ENCODE data around the gene RAB40C.
A peak's percentile ranks its signal among the peaks of the same experiment; 100 is the strongest.

The RAB40C gene, protein sequence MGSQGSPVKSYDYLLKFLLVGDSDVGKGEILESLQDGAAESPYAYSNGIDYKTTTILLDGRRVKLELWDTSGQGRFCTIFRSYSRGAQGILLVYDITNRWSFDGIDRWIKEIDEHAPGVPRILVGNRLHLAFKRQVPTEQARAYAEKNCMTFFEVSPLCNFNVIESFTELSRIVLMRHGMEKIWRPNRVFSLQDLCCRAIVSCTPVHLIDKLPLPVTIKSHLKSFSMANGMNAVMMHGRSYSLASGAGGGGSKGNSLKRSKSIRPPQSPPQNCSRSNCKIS

DNA sequence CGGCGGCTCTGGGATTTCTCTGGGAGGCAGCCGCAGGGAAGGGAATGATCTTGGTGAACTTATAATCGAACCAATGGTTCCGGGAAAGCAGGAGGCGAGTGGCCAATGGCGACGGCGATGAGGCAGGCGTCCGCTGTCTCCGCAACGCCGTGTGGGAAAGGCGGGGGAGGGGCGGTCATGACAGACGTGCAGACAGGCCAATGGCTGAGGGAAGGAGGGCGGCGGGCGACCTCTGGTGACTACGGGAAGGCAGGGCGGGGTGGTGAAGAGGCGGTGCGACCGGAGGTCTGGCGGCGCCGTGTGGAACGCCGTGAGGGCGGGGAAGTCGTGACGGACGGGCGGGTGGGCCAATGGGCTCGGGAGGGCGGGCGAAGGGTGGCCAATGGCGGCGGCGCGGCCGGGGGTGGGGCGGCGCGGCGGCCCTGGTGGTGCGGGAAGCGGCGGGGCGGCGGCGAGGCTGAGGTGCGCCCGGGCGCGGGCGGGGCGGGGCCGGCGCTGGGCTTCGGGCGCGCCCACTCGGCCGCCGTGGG, at the start of gene RAB40C:
Gene RAB40C, plus strand, starts transcription at position 409 of the 530 bp plus-strand sequence. CDS start 226 bp downstream, outside the sequence.
- DNase-seq (ENCODE audit: low read depth) = peak; percentile 93
- H3K4me3 ChIP-seq (ENCODE audit: control insufficient read depth, low read depth, low read length) = peak within 1 kb of the TSS; percentile 83
- TF ChIP-seq, protein P1, sequence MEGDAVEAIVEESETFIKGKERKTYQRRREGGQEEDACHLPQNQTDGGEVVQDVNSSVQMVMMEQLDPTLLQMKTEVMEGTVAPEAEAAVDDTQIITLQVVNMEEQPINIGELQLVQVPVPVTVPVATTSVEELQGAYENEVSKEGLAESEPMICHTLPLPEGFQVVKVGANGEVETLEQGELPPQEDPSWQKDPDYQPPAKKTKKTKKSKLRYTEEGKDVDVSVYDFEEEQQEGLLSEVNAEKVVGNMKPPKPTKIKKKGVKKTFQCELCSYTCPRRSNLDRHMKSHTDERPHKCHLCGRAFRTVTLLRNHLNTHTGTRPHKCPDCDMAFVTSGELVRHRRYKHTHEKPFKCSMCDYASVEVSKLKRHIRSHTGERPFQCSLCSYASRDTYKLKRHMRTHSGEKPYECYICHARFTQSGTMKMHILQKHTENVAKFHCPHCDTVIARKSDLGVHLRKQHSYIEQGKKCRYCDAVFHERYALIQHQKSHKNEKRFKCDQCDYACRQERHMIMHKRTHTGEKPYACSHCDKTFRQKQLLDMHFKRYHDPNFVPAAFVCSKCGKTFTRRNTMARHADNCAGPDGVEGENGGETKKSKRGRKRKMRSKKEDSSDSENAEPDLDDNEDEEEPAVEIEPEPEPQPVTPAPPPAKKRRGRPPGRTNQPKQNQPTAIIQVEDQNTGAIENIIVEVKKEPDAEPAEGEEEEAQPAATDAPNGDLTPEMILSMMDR (IDR thresholded peaks at IDR 0.05; ENCODE audit: control insufficient read depth, insufficient read depth, low read depth, low read length, missing control alignments) = peak; percentile 19

DNA sequence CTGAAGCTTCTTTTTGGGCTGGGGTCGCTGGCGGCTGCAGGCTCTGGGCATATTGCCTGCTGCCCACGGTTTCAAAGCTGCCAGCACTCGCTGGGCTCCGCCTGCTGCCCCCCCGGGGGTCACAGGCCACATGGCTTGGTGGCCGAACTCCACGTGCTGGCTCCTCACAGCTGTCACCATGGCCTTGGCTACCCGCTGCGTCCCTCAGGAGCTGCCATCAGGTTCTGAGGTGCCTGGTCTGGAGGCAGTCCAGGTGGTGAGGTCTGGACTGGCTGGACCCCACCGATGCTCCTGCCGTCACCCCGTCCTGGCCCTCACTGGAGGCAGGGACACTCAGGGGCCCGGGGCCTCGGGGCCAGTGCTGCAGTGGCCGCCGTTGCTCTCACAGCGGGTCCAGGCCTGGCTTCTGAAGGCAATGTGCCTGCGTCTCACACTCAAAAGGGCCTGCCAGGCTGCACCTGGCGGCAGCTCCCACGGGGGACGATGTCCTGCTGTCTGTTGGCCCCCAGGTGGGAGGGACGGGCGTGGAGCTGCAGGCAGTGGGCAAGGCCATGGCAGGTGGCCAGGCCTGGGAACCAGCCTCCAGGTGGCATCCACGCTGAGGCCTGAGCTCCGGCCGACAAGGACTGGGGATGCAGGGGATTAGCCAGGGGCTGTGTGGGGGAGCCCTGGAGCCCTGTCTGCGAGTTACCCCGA, 49.1 kb upstream of the RAB40C start:
- DNase-seq (ENCODE audit: low read depth) = no peak
- H3K4me3 ChIP-seq (ENCODE audit: control insufficient read depth, low read depth, low read length) = no peak overlapping the region
- TF ChIP-seq, protein P1 (IDR thresholded peaks at IDR 0.05; ENCODE audit: control insufficient read depth, insufficient read depth, low read depth, low read length, missing control alignments) = no peak

DNA sequence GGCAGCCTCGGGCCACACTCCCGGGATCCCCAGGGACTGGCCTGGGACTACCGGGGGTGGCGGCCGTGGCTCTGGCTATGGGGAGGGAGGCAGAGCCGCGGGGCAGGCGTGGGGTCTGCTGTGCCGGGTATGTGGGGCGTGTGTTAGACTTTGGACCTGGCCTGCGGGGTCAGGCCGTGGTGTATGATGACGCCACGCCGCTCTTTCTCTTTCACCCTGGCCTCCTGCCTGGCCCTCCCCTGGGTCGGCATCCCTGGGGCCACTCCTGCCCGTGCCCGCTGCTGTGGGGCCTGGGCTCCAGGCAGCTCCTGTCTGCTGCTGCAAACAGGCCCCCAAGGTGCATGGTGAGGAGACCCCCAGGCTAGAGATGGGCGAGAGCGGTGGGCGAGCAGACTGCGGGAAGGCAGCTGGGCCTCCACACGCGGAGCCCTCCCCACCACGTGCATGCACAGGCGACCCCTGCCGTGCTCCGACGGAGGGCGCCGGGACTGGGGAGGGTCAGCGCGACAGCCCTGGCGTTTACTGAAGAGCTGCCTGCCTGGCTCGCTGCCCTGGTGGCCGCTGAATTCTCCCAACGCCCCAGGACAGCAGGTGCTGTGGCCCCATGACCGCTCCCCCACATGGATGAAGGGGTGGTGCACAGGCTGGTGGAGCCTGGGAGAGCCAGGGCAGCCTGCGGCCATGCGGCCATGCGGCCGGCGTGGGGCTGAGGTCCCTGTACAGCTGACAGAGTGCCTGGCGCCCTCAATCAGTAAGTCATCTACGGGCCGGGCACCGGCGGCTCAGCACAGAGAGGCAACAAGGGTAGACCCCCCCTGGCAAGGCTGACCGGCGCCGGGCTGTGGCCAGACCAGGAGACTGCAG, 46.3 kb upstream of the RAB40C start:
- TF ChIP-seq, protein P1 (IDR thresholded peaks at IDR 0.05; ENCODE audit: control insufficient read depth, insufficient read depth, low read depth, low read length, missing control alignments) = no peak
- no peak overlapping the region for H3K4me3 ChIP-seq (ENCODE audit: control insufficient read depth, low read depth, low read length)
- DNase-seq (ENCODE audit: low read depth) = no peak

DNA sequence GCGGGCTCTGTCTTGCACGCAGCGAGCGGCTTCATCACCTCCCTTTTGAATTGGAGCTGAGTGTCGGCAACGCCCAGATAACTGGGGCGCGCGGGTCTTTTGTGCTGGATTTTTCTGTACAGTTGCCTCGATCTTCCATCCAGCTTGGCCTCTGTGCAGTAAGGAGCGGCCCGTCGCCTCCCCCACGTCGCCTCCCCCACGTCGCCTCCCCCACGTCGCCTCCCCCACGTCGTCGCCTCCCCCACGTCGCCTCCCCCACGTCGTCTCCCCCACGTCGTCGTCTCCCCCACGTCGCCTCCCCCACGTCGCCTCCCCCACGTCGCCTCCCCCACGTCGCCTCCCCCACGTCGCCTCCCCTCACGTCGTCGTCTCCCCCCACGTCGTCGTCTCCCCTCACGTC, 45.3 kb upstream of the RAB40C start:
- TF ChIP-seq, protein P1 (IDR thresholded peaks at IDR 0.05; ENCODE audit: control insufficient read depth, insufficient read depth, low read depth, low read length, missing control alignments) = no peak
- H3K4me3 ChIP-seq (ENCODE audit: control insufficient read depth, low read depth, low read length) = no peak overlapping the region

DNA sequence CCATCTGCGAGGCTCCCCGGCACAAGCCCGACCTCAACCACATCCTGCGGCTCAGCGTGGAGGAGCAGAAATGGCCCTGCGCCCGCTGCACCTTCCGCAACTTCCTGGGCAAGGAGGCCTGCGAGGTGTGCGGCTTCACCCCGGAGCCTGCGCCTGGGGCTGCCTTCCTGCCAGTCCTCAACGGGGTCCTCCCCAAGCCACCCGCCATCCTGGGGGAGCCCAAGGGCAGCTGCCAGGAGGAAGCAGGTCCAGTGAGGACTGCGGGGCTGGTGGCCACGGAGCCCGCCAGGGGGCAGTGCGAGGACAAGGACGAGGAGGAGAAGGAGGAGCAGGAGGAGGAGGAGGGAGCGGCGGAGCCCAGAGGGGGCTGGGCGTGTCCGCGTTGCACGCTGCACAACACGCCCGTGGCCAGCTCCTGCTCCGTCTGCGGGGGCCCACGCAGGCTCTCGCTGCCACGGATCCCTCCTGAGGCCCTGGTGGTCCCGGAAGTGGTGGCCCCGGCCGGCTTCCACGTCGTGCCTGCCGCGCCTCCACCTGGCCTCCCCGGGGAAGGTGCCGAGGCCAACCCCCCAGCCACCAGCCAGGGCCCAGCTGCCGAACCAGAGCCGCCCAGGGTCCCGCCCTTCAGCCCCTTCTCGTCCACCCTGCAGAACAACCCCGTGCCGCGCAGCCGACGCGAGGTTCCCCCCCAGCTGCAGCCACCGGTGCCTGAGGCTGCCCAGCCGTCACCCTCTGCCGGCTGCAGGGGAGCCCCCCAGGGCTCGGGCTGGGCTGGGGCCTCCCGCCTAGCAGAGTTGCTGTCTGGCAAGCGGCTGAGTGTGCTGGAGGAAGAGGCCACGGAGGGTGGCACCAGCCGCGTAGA, 42.7 kb upstream of the RAB40C start:
- DNase-seq (ENCODE audit: low read depth) = no peak
- H3K4me3 ChIP-seq (ENCODE audit: control insufficient read depth, low read depth, low read length) = no peak overlapping the region
- TF ChIP-seq, protein P1 (IDR thresholded peaks at IDR 0.05; ENCODE audit: control insufficient read depth, insufficient read depth, low read depth, low read length, missing control alignments) = peak; percentile 64

More for the DNA sequence above, 45.3 kb upstream of the RAB40C start:
- DNase-seq (ENCODE audit: low read depth) = no peak
